Common myeloid progenitor, CD34-positive (primary cell): Measurements from ENCODE around the gene PSENEN.

Experiments
- CTCF ChIA-PET: fragments of 350-600 bp; sonication (Branson Sonifier 250); formaldehyde crosslinking; loops from one replicate; lab custom pipeline; 2021; ENCODE audit warnings: antibody characterized with exemption; lab: Charles Lee
- POLR2A ChIA-PET: fragments of 350-600 bp; sonication (Branson Sonifier 250); formaldehyde crosslinking; loops from one replicate; lab custom pipeline; 2021; ENCODE audit warnings: antibody characterized with exemption; lab: Charles Lee
- DNase-seq, 3 donors: peaks; one replicate each; pipeline versions ENCODE4 v3.0.0 to v3.0.0-alpha.2; 2013
- H3K27ac ChIP-seq, 2 experiments: 1 replicate in 1 of 2; 2 replicates in 1 of 2; pipeline ENCODE4 v1.7.0; 2013; ENCODE audit warnings: inconsistent platforms in 2 of 2, low read length in 2 of 2, mild to moderate bottlenecking in 2 of 2, low read depth in 1 of 2, moderate library complexity in 1 of 2; ENCODE audit not compliant: severe bottlenecking in 2 of 2, insufficient read depth in 1 of 2, poor library complexity in 1 of 2
- H3K27me3 ChIP-seq, 5 experiments: replicated peaks in 2 of 5; 1 replicate in 3 of 5; 2 replicates in 2 of 5; pipeline versions ENCODE4 v1.6.1 to v1.7.0; 2013; ENCODE audit warnings: low read length in 4 of 5, mild to moderate bottlenecking in 2 of 5, moderate library complexity in 2 of 5, inconsistent platforms in 1 of 5; ENCODE audit not compliant: insufficient read depth in 5 of 5, control insufficient read depth in 4 of 5
- H3K36me3 ChIP-seq, 4 experiments: 1 replicate in 2 of 4; 2 replicates in 2 of 4; pipeline versions ENCODE4 v1.6.1 to v1.7.0; 2013; ENCODE audit warnings: low read length in 3 of 4, control low read depth in 1 of 4, mild to moderate bottlenecking in 1 of 4; ENCODE audit not compliant: control insufficient read depth in 4 of 4, insufficient read depth in 4 of 4
- H3K4me1 ChIP-seq, 4 experiments: 1 replicate in 3 of 4; 2 replicates in 1 of 4; pipeline versions ENCODE4 v1.6.1 to v1.7.1; 2013; ENCODE audit warnings: low read length in 3 of 4, mild to moderate bottlenecking in 3 of 4, control low read depth in 1 of 4, inconsistent platforms in 1 of 4, moderate library complexity in 1 of 4; ENCODE audit not compliant: control insufficient read depth in 4 of 4, insufficient read depth in 4 of 4; ENCODE audit errors: control extremely low read depth in 1 of 4
- H3K4me3 ChIP-seq, 7 experiments: 1 replicate in 4 of 7; 2 replicates in 3 of 7; pipeline versions ENCODE4 v1.5.1 to v1.7.0; 2013; ENCODE audit warnings: mild to moderate bottlenecking in 7 of 7, low read length in 6 of 7, moderate library complexity in 6 of 7, inconsistent platforms in 2 of 7, low read depth in 2 of 7, control low read depth in 1 of 7; ENCODE audit not compliant: insufficient read depth in 4 of 7, control insufficient read depth in 1 of 7; ENCODE audit errors: extremely low read depth in 1 of 7
- H3K9me3 ChIP-seq, 5 experiments: 1 replicate in 4 of 5; 2 replicates in 1 of 5; pipeline versions ENCODE4 v1.6.1 to v1.7.1; 2013; ENCODE audit warnings: low read length in 4 of 5, mild to moderate bottlenecking in 2 of 5, inconsistent platforms in 1 of 5, low read depth in 1 of 5, moderate library complexity in 1 of 5; ENCODE audit not compliant: control insufficient read depth in 4 of 5, insufficient read depth in 2 of 5; ENCODE audit errors: control extremely low read depth in 1 of 5
- WGBS: methylation state at CpG from one replicate; pipeline ENCODE4 v1.1.5; 2013; ENCODE audit not compliant: insufficient coverage; 5-methylcytosine and 5-hydroxymethylcytosine counted together

Gene PSENEN

GRCh38 chr19:35779033-35779432 lies 33.6 kb downstream of the PSENEN start:
- CTCF ChIA-PET: no interaction called here
- H3K4me1 ChIP-seq: peaks cover 0 to 17% (median 10%) of the 10 kb centered on the region in 4 experiments
- H3K4me3 ChIP-seq: no peak overlapping the region
- WGBS: 96% methylated on average over 7 of the region's 8 CpGs
- no peaks in the 10 kb centered on the region for H3K27me3 ChIP-seq
- H3K36me3 ChIP-seq: peaks cover 7 to 55% (median 28%) of the 10 kb centered on the region in 4 experiments
- DNase-seq: no peak
- H3K9me3 ChIP-seq: no peaks in the 10 kb centered on the region
- no peak overlapping the region for H3K27ac ChIP-seq
- POLR2A ChIA-PET: no interaction called here

GRCh38 chr19:35780058-35780457 lies 34.6 kb downstream of the PSENEN start:
- 97% methylated on average over 8 of the region's 16 CpGs for WGBS
- ChIA-PET CTCF (no interaction called here), POLR2A (no interaction called here)
- Histone ChIP-seq H3K36me3 (peaks cover 7 to 58% (median 28%) of the 10 kb centered on the region in 4 experiments), H3K9me3 (no peaks in the 10 kb centered on the region), H3K4me1 (peaks cover 0 to 10% (median 6%) of the 10 kb centered on the region in 4 experiments), H3K27ac (no peak overlapping the region), H3K27me3 (no peaks in the 10 kb centered on the region), H3K4me3 (no peak overlapping the region)
- DNase-seq: no peak

GRCh38 chr19:35780717-35781116 lies 35.3 kb downstream of the PSENEN start:
- ChIA-PET CTCF (no interaction called here), POLR2A (no interaction called here)
- H3K4me1 ChIP-seq: peaks cover 0 to 9% (median 5%) of the 10 kb centered on the region in 4 experiments
- WGBS: 98% methylated on average over 9 of the region's 20 CpGs
- no peak overlapping the region for H3K4me3 ChIP-seq
- H3K9me3 ChIP-seq: no peaks in the 10 kb centered on the region
- no peaks in the 10 kb centered on the region for H3K27me3 ChIP-seq
- no peak for DNase-seq
- H3K27ac ChIP-seq: no peak overlapping the region
- peaks cover 7 to 64% (median 29%) of the 10 kb centered on the region in 4 experiments for H3K36me3 ChIP-seq

DNA sequence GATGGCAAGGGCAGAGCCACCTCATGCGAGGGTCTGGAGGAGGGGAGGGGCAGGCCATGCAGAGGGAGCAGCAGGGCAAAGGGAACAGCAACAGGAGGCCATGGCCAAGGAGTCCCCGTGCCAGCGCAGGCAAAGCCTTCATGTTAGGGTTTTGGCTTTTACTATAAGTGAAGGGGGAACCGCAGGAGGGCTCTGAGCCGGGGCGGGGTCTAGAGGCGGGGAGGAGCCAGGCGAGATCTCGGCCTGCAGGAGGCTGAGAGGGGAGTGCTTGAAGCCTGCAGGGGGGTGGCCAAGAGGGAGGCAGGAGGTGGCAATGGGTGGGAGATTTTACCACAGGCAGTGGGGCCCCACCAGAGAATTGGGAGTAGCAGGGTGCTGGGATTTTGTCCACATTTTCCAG lies 36.2 kb downstream of the PSENEN start:
- no peaks in the 10 kb centered on the region for H3K27me3 ChIP-seq
- H3K4me1 ChIP-seq: no peaks in the 10 kb centered on the region
- no peak overlapping the region for H3K4me3 ChIP-seq
- no peak overlapping the region for H3K27ac ChIP-seq
- DNase-seq: no peak
- WGBS: 100% methylated on average over 6 of the region's 9 CpGs
- no peaks in the 10 kb centered on the region for H3K9me3 ChIP-seq
- ChIA-PET CTCF (no interaction called here), POLR2A (no interaction called here)
- H3K36me3 ChIP-seq: peaks cover 7 to 72% (median 32%) of the 10 kb centered on the region in 4 experiments

DNA sequence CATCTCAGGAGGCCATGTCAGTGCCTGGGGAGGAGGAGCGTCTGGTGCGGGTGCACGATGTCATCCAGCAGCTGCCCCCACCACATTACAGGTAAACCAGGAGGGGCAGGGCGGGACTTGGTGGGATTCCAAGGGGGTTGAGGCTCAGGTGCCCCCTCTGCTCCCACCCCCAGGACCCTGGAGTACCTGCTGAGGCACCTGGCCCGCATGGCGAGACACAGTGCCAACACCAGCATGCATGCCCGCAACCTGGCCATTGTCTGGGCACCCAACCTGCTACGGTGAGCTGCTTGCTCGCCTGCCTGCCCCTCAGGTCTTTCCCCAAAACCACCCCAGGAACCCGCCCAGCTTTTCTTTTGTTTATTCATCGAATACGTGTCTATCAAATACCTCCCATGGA lies 37.1 kb downstream of the PSENEN start:
- H3K9me3 ChIP-seq: no peaks in the 10 kb centered on the region
- H3K27ac ChIP-seq: no peak overlapping the region
- WGBS: 98% methylated on average over 9 of the region's 12 CpGs
- no peaks in the 10 kb centered on the region for H3K4me1 ChIP-seq
- ChIA-PET POLR2A (no interaction called here), CTCF (interaction anchor here (0.7 kb wide), 1 partner anchor 11 kb away, joined by 3 read pairs; no protein-coding TSS in a partner anchor)
- no peak for DNase-seq
- H3K36me3 ChIP-seq: peaks cover 7 to 76% (median 32%) of the 10 kb centered on the region in 4 experiments
- no peaks in the 10 kb centered on the region for H3K27me3 ChIP-seq
- no peak overlapping the region for H3K4me3 ChIP-seq

DNA sequence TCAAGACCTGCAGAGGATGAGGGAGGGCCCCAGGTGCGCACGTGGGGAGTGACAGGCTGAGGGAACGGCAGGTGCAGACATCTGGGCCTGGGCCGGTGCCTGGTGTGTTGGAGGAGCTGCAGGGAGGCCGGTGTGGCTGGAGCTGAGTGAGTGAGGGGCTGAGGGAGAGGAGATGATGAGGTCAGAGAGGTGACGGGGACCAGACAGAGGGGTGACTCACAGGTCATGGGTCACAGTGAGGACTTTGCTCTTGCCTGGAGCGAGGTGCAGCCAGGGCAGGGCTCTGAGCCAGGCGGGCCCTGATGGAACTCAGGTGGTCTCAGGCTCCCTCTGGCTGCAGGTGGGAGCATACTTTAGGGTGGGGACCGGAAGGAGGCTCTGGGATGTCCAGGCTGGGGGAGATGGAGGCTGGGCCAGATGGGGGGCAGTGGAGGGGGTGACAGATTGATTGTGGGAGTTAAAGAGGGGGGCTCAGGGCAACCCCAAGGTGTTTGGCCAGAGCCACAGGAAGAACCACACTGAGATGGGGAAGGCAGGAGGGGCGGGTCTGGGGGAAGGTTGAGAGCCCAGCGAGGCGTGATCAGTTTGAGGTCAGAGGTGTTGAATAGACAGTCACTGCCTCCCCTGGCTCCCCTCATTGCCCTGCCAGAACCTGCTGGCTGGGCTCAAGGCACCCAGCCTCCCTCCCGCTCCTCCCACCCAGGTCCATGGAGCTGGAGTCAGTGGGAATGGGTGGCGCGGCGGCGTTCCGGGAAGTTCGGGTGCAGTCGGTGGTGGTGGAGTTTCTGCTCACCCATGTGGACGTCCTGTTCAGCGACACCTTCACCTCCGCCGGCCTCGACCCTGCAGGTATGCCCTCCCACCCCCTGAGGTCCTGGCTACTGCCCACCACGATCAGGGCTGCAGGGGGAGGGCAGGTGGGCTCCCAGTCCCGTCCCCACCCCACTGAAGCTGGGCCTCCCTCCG lies 38.3 kb downstream of the PSENEN start:
- Histone ChIP-seq H3K36me3 (peaks cover 6 to 66% (median 26%) of the 10 kb centered on the region in 4 experiments), H3K4me3 (no peak overlapping the region), H3K27ac (no peak overlapping the region), H3K4me1 (no peaks in the 10 kb centered on the region), H3K9me3 (no peaks in the 10 kb centered on the region), H3K27me3 (no peaks in the 10 kb centered on the region)
- WGBS: 99% methylated on average over 20 of the region's 28 CpGs
- ChIA-PET POLR2A (no interaction called here), CTCF (no interaction called here)
- no peak for DNase-seq
